GM19043 (cell line): ENCODE results near the gene GH1.
"Not testable (repeated sequence)": the region's sequence is repeated elsewhere in the genome, so short reads cannot be mapped to it uniquely, and the experiment has no call there.

Experiments
- ATAC-seq: cut with Tn5 transposase; IDR thresholded peaks from one replicate; pipeline ENCODE4 v1.9.1; 2021; ENCODE audit warnings: low read depth; ENCODE audit not compliant: unreplicated experiment

Gene GH1

GRCh38 chr17:63928172-63928666, 9.6 kb upstream of the GH1 start:
- ATAC-seq = no peak

GRCh38 chr17:63927464-63928171, 9.0 kb upstream of the GH1 start:
- no peak for ATAC-seq

- ATAC-seq = no peak
These were observed 7.5 kb upstream of the GH1 start for GRCh38 chr17:63926164-63926563.

GRCh38 chr17:63925615-63926014, 7.0 kb upstream of the GH1 start:
- ATAC-seq = no peak

- ATAC-seq = not testable (repeated sequence)
These were observed 3.8 kb upstream of the GH1 start for GRCh38 chr17:63922402-63922801.

- not testable (repeated sequence) for ATAC-seq
These were observed 2.1 kb upstream of the GH1 start for GRCh38 chr17:63920779-63921178.

- ATAC-seq = not testable (repeated sequence)
These were observed 1.4 kb upstream of the GH1 start for GRCh38 chr17:63920050-63920449.

GRCh38 chr17:63919311-63919723, 678 bp upstream of the GH1 start:
- ATAC-seq = peak; percentile 58

- ATAC-seq = no peak
These were observed 334 bp downstream of the GH1 start for GRCh38 chr17:63918305-63918704.

GRCh38 chr17:63917646-63918045, 993 bp downstream of the GH1 start:
- no peak for ATAC-seq

GRCh38 chr17:63917206-63917605, 1.4 kb downstream of the GH1 start:
- ATAC-seq = not testable (repeated sequence)

GRCh38 chr17:63916566-63917185, 2.0 kb downstream of the GH1 start:
- no peak for ATAC-seq

- ATAC-seq = peak; percentile 54
These were observed 2.9 kb downstream of the GH1 start for GRCh38 chr17:63915753-63916152.

- no peak for ATAC-seq
These were observed 4.2 kb downstream of the GH1 start for GRCh38 chr17:63914471-63914870.

- no peak for ATAC-seq
These were observed 7.0 kb downstream of the GH1 start for GRCh38 chr17:63911657-63912100.

- ATAC-seq = no peak
These were observed 7.5 kb downstream of the GH1 start, which contains the start of gene CSHL1 for GRCh38 chr17:63911041-63911635. TSS of gene CSHL1 (minus strand) at chr17:63911258. CDS start at chr17:63911196, 62 bp downstream.

- ATAC-seq = no peak
These were observed 8.5 kb downstream of the GH1 start for GRCh38 chr17:63910096-63910495.

- not testable (repeated sequence) for ATAC-seq
These were observed 9.1 kb downstream of the GH1 start for GRCh38 chr17:63909586-63909985.

GRCh38 chr17:63907161-63907778, 11.4 kb downstream of the GH1 start:
- not testable (repeated sequence) for ATAC-seq

GRCh38 chr17:63904796-63905195, 13.8 kb downstream of the GH1 start:
- ATAC-seq = not testable (repeated sequence)

GRCh38 chr17:63903787-63904201, 14.8 kb downstream of the GH1 start:
- not testable (repeated sequence) for ATAC-seq
